B cell (primary cell): ENCODE results near the gene ATP7B.

ENCODE experiments used
- CTCF ChIP-seq: fragments of 200-600 bp; IDR thresholded peaks from one replicate; pipeline ENCODE4 v1.8.0; 2022; ENCODE audit warnings: antibody characterized with exemption, mild to moderate bottlenecking
- EZH2 ChIP-seq: IDR thresholded peaks from 2 replicates; pipeline ENCODE4 v1.6.1; 2012; ENCODE audit warnings: borderline replicate concordance, low read depth, mild to moderate bottlenecking, moderate library complexity, low read length; ENCODE audit not compliant: insufficient read depth, poor library complexity, severe bottlenecking

DNA sequence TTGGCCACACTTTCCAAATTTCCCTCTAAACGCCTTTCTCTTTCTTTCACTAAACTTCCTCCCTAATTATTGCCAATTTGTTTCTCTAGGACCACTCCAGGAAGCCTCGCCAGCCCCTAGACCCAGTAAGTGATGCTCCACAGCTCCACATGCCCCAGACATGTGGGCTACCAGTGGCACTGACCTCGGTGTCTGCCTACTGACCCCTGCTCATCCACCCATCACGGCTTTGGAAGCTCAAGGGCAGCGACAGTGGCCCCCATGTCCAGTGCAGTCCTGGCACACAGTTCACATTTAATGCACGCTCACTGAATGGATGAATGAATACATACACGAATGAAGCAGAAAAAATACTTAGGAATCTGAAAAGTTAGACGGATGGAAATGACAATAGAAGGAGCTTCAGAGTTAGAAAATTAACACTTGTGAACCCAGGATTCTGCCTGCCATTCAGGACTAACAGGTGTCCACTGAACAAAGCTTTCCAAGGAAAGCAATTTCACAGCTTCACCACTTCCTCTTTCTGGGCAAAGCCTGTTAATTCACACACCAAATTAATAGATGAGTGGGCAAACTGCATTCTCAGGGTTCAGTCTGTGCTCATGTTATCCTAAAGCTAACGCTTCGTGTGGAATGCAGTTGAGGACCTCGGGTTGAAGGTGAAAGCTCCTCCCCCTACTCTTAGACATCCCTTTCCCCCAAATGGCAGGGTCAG lies 98.6 kb downstream of the ATP7B start:
- TF ChIP-seq CTCF = no peak
- TF ChIP-seq EZH2 = no peak
